Mesodermal cell (in vitro differentiated cells): Measurements from ENCODE around the gene ADAMTS16.

ENCODE experiments used
- H3K27ac ChIP-seq: 2 replicates; pipeline ENCODE4 v1.7.0; 2013; ENCODE audit warnings: mild to moderate bottlenecking, low read depth, low read length, moderate library complexity; ENCODE audit not compliant: severe bottlenecking
- H3K36me3 ChIP-seq: 2 replicates; pipeline ENCODE4 v1.7.1; 2013; ENCODE audit warnings: mild to moderate bottlenecking, low read length, moderate library complexity; ENCODE audit not compliant: control insufficient read depth, insufficient read depth
- H3K4me1 ChIP-seq: one replicate; pipeline ENCODE4 v1.7.1; 2013; ENCODE audit warnings: mild to moderate bottlenecking, low read length; ENCODE audit not compliant: insufficient read depth, control insufficient read depth, poor library complexity, severe bottlenecking
- H3K4me3 ChIP-seq: 2 replicates; pipeline ENCODE4 v1.7.0; 2013; ENCODE audit warnings: low read length, control low read depth, mild to moderate bottlenecking; ENCODE audit not compliant: insufficient read depth, poor library complexity, severe bottlenecking; ENCODE audit errors: extremely low read depth
- H3K9me3 ChIP-seq: 2 replicates; pipeline ENCODE4 v1.7.1; 2013; ENCODE audit warnings: mild to moderate bottlenecking, low read length, moderate library complexity; ENCODE audit not compliant: control insufficient read depth
- whole genome bisulfite sequencing, 2 experiments: methylation state at CpG; one replicate each; pipeline ENCODE4 v1.1.5; 2013; ENCODE audit warnings: missing lambda C conversion rate in 2 of 2; ENCODE audit not compliant: insufficient coverage in 2 of 2; 5-methylcytosine and 5-hydroxymethylcytosine counted together

Gene ADAMTS16

DNA sequence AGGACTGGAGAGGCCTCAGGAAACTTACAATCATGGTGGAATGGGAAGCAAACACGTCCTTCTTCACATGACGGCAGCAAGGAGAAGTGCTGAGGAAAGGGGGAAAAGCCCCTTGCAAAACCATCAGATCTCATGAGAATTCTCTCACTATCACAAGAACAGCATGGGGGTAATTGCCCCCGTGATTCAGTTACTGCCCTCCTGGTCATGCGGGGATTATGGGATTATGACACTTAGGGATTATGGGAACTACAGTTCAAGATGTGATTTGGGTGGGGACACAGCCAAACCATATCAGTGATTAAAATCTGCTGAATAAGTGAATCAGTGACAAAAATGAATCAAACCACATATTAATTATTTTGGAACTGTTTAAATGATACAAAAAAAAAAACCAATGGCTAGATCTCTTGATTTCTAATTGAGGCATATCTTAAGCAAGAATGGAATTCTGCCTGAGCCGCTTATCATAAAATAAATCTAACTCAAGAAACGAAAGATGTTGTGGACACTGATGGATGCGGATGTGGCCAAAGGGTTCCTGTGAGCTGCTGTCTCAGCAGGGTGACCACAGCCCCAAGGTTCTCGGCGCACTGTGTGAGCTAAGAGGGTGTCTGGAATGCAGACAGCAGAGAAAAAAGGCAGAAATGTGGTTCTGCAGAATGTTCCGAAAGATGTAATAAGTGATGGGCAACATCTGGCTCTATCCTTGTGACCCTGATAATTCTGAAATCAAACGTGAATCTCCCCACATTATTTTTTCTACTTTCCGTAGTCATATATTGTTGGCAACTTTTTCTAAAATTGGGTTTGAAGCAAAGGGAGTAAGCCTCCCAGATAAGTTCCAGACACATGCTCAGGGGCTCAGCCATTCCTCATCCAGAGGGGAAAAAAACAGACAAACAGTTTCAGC is 175.2 kb downstream of the ADAMTS16 start:
- Histone ChIP-seq H3K4me1 (peaks cover 19% of the 10 kb centered on the region), H3K27ac (no peak overlapping the region), H3K4me3 (no peak overlapping the region), H3K9me3 (peaks cover 3% of the 10 kb centered on the region), H3K36me3 (no peaks in the 10 kb centered on the region)
- WGBS, 2 experiments, result 86 to 99% methylated on average over 6 to 9 of the region's 12 CpGs

DNA sequence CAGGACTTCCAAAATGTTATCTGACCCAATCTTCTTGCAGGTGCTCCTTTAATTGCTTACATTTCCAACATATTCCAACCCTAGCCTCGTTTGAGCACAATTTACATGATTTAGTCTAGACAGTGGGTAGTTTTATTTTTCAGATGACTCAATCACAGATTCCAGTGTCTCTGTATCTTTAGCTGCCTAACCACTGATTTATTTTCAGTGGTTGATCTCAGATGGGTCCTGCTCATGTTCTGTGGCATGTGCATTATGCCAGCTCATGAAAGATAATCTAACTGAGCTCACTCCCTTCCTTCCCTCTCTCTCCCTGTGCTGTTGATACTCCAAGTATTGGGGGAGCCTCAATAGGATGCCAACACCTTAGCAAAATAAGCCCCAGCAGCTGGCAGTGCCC is 176.2 kb downstream of the ADAMTS16 start:
- Histone ChIP-seq H3K4me3 (no peak overlapping the region), H3K9me3 (peaks cover 3% of the 10 kb centered on the region), H3K4me1 (peaks cover 19% of the 10 kb centered on the region), H3K36me3 (no peaks in the 10 kb centered on the region), H3K27ac (no peak overlapping the region)
- 100% methylated on average over 1 of the region's 1 CpG; no CpG with 5 or more reads in 1 of the 2 experiments for WGBS, 2 experiments

DNA sequence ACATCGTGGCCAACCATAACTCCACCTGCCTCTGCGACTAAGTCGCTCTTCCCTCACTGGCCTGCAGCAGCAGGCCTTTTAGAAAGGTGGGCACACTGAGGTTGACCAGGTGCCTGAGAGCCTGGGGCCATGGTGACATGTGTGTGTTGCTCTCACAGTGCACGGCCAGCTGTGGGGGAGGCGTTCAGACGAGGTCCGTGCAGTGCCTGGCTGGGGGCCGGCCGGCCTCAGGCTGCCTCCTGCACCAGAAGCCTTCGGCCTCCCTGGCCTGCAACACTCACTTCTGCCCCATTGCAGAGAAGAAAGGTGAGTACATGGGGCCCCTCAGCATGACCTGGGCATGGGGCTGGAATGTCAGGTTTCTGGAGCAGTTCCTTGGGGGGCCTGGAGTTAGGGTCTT is 177.8 kb downstream of the ADAMTS16 start:
- Histone ChIP-seq H3K4me1 (peaks cover 8% of the 10 kb centered on the region), H3K9me3 (peaks cover 3% of the 10 kb centered on the region), H3K27ac (no peak overlapping the region), H3K36me3 (no peaks in the 10 kb centered on the region), H3K4me3 (no peak overlapping the region)
- 91 to 94% methylated on average over 8 to 9 of the region's 10 CpGs for WGBS, 2 experiments

DNA sequence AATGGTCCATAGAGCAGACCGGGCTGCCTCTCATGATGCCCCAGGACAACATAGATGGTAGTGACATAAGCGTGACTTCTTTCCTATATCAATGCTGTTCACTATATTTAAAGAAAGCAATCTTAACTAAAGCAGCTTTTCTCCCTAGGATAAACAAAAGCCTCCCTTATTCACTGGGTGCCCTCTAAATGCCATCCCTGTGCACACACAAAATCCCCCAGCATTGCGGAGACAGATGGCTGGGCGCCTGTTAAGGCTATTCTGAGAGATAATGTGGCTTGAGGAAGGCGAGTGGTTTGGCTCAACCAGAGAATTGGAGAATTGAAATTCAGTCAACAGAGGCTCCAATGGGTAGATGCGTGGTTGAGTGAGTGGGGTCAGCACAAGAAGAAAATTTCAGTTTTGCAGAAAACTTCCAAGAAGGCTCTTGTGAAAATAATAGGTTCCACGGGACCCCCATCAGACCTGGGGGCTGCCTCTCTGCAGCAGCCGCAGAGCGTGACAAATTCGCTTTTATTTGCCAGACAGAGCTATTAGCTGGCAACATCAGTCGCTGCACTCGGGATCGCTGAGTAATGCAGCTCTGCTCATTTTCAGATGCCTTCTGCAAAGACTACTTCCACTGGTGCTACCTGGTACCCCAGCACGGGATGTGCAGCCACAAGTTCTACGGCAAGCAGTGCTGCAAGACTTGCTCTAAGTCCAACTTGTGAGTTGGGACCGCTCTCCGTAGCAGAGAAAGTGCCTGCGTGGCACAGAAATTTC is 178.5 kb downstream of the ADAMTS16 start:
- Histone ChIP-seq H3K27ac (no peak overlapping the region), H3K4me1 (peaks cover 6% of the 10 kb centered on the region)

DNA sequence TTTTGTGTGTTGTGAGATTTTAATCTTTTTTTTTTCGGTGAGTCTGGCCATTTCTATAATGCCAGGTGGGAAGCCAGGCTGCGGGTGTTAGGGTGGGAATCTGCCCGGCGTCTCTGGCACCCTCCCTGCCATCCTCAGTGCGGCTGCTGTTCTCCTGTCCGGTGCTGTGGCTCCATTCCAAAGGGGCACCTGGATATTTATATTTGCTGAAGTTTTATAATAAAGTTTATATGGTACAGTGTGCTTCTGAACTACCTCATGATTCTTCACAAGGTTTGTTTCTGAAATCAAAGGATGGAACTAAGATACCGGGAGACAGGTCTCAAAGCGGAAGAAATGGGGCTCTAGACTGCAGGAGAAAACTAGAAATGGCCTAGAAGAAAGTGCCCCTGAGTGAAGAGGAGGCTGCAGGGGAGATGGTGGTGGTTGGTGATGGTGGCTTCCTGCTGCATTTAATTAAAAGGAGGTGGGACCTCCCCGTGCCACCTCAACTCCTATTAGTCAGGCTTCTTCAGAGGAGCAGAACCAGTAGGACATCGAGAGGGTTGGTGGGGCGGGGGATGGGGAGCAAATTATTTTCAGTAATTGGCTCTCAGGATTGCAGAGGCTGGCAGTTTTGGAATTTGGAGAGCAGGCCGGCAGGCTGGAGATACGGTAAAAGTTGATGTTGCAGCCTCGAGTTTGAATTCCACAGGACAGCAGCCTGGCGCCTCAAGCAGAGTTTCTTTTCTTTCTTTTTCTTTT is 180.1 kb downstream of the ADAMTS16 start:
- no peaks in the 10 kb centered on the region for H3K9me3 ChIP-seq
- WGBS, 2 experiments, result 89 to 93% methylated on average over 7 to 10 of the region's 15 CpGs
- no peak overlapping the region for H3K4me3 ChIP-seq
- no peak overlapping the region for H3K27ac ChIP-seq
- no peaks in the 10 kb centered on the region for H3K36me3 ChIP-seq
- peaks cover 6% of the 10 kb centered on the region for H3K4me1 ChIP-seq

More for the DNA sequence above, 178.5 kb downstream of the ADAMTS16 start:
- H3K4me3 ChIP-seq, result no peak overlapping the region
- no peaks in the 10 kb centered on the region for H3K36me3 ChIP-seq
- peaks cover 3% of the 10 kb centered on the region for H3K9me3 ChIP-seq
- 88 to 91% methylated on average over 15 to 16 of the region's 18 CpGs for WGBS, 2 experiments

DNA sequence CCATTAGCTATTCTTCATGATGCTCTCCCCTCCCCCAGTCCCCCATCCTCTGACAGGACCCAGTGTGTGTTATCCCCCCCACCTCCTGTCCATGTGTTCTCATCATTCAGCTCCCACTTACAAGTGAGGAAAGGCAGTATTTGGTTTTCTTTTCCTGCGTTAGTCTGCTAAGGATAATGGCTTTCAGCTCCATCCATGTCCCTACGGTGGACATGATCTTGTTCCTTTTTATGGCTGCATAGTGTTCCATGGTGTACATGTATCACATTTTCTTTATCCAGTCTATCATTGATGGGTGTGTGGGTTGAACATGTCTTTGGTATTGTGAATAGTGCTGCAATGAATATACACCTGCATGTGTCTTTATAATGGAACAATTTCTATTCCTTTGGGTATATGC is 181.0 kb downstream of the ADAMTS16 start:
- H3K4me1 ChIP-seq, result peaks cover 11% of the 10 kb centered on the region
- no peak overlapping the region for H3K4me3 ChIP-seq
- WGBS, 2 experiments, result 100% methylated on average over 1 of the region's 2 CpGs; no CpG with 5 or more reads in 1 of the 2 experiments
- no peaks in the 10 kb centered on the region for H3K36me3 ChIP-seq
- no peak overlapping the region for H3K27ac ChIP-seq
- no peaks in the 10 kb centered on the region for H3K9me3 ChIP-seq

DNA sequence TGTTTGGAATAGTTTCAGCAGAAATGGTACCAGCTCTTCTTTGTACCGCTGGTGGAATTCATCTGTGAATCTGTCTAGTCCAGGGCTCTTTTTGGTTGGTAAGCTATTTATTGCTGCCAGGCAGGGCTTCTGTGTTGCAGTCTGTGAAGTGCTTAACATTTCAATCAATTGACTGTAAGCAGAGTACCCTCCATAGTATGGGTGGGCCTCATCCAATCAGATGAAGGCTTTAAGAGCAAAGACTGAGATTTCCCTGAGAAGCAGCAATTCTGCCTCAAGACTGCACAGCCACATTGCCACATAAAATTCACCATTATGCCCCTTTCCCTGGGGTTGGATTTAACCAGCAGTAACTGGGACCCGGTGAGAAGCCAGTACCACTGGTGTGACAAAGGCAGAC is 183.4 kb downstream of the ADAMTS16 start:
- Histone ChIP-seq H3K27ac (no peak overlapping the region), H3K36me3 (no peaks in the 10 kb centered on the region), H3K4me1 (peaks cover 16% of the 10 kb centered on the region), H3K9me3 (no peaks in the 10 kb centered on the region), H3K4me3 (no peak overlapping the region)
- WGBS, 2 experiments, result 82% methylated on average over 2 of the region's 2 CpGs; no CpG with 5 or more reads in 1 of the 2 experiments

DNA sequence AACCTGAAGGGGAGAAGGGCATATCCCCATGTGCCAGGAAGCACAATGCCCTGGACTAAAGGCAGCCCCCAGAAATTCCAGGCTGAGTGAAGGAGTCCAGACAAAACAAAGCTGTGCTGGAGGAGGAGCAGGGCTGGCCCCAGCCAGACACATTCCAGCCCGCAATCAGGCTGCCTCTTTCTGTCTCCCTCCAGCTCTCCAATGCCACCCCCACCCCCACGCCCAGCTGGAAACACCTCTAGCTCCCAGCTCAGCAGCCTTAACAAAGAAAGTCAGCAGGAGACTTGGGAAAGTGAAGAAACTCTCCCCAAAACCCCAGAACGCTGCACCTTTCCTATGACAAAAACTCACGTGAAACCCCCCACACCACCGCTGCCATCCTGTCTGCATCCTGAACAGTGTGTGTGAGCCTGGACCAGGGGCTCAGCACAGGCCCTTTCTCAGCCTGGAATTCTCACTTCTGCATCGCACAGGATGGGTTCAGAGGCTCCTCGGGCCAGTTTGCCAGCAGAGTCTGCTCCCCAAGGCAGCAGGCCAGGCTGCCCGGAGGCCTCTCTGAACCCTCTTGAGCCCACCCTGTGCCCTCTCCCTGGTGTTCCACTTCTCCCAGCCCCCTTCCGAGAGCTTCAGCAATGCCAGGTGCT is 186.1 kb downstream of the ADAMTS16 start:
- H3K9me3 ChIP-seq, result no peaks in the 10 kb centered on the region
- H3K4me1 ChIP-seq, result peaks cover 18% of the 10 kb centered on the region
- H3K36me3 ChIP-seq, result no peaks in the 10 kb centered on the region
- WGBS, 2 experiments, result 47% methylated on average over 6 to 8 of the region's 9 CpGs
- no peak overlapping the region for H3K4me3 ChIP-seq
- H3K27ac ChIP-seq, result peak overlapping the region; percentile 37

DNA sequence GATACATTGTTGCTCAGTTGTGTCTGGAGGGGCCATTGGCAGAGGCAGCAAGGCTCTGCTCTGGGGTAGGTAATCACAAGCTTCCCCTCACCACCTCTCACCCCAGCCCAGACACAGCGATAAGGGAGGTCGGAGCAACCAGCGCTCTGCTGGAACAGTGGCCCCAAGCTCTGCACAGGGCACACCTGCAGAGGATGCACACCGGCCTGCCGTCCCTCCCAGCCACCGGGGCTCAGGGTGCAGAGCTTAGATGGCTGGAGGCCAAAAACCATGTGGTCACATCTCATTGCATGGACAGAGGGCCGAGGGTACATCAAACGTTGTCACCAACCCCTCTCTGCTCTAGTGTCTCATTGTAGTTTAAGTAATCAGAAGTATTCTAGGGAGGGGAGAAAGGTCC is 187.0 kb downstream of the ADAMTS16 start:
- no peak overlapping the region for H3K27ac ChIP-seq
- 84 to 95% methylated on average over 4 of the region's 8 CpGs for WGBS, 2 experiments
- H3K36me3 ChIP-seq, result no peaks in the 10 kb centered on the region
- H3K4me3 ChIP-seq, result no peak overlapping the region
- H3K9me3 ChIP-seq, result no peaks in the 10 kb centered on the region
- peaks cover 18% of the 10 kb centered on the region for H3K4me1 ChIP-seq
